ENCODE data around the gene DOCK11.

DNA sequence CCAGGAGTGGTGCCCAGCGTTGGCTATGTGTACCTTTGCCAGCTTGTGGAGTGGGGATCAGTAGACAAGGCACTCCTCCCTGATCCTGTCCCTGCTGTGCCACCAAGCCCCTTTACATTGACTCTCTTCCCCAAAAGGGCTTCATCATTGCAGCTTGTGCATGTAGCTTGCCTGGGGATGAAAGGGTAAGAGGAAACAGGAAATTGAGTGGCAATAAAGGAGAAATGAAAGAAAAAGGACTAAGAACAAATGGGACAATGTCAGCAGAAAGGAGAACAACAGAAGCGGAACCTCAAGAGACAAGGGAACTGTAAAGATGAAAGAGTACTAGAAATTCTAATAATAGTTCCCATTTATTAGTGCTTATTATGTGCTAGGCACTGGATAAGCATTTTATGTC is 223.1 kb downstream of the DOCK11 start:
- TF ChIP-seq POLR2A (IDR thresholded peaks at IDR 0.05) (no peak), EP300 (IDR thresholded peaks at IDR 0.05; ENCODE audit: low read depth) (no peak), POLR2AphosphoS5 (IDR thresholded peaks at IDR 0.05) (no peak)
- TF ChIP-seq, protein P1, sequence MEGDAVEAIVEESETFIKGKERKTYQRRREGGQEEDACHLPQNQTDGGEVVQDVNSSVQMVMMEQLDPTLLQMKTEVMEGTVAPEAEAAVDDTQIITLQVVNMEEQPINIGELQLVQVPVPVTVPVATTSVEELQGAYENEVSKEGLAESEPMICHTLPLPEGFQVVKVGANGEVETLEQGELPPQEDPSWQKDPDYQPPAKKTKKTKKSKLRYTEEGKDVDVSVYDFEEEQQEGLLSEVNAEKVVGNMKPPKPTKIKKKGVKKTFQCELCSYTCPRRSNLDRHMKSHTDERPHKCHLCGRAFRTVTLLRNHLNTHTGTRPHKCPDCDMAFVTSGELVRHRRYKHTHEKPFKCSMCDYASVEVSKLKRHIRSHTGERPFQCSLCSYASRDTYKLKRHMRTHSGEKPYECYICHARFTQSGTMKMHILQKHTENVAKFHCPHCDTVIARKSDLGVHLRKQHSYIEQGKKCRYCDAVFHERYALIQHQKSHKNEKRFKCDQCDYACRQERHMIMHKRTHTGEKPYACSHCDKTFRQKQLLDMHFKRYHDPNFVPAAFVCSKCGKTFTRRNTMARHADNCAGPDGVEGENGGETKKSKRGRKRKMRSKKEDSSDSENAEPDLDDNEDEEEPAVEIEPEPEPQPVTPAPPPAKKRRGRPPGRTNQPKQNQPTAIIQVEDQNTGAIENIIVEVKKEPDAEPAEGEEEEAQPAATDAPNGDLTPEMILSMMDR (IDR thresholded peaks at IDR 0.05) = no peak
